Stimulated activated CD8-positive, alpha-beta memory T cell treated with anti-CD3 and anti-CD28 coated beads, Interleukin-7, amount 100 ng/mL, for 1 hour (primary cell): ENCODE data around the gene PRDX5.

ENCODE experiments used
- DNase-seq, 2 donors: peaks; one replicate each; pipeline ENCODE4 v3.0.0-alpha.2; 2020; ENCODE audit warnings: low read depth in 2 of 2

The PRDX5 gene

GRCh38 chr11:64347193-64347867 lies 29.4 kb downstream of the PRDX5 start:
- DNase-seq, result no peak

GRCh38 chr11:64348383-64349024 lies 30.6 kb downstream of the PRDX5 start:
- no peak for DNase-seq

- DNase-seq, result no peak
Measured at GRCh38 chr11:64349025-64349387, 31.1 kb downstream of the PRDX5 start.

DNA sequence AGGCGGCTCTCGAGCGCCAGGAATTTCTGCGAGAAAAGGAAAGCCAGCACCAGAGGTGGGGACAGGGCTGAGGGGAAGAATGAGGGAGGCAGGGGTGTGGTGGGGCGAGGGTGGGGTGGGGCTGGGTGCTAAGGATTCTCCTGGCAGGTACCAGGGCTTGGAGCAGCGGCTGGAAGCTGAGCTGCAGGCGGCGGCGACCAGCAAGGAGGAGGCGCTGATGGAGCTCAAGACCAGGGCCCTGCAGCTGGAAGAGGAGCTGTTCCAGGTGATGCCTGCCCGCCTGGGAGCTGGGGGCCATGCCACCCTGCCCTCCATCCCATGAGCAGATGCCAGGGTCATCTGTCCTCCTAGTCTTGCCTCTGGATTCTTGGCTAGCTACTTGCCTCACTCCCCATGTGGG lies 31.5 kb downstream of the PRDX5 start:
- no peak for DNase-seq

- DNase-seq, result no peak
Measured at GRCh38 chr11:64351136-64351631, 33.3 kb downstream of the PRDX5 start.

- no peak for DNase-seq
Measured at GRCh38 chr11:64352099-64352994, 34.4 kb downstream of the PRDX5 start.

DNA sequence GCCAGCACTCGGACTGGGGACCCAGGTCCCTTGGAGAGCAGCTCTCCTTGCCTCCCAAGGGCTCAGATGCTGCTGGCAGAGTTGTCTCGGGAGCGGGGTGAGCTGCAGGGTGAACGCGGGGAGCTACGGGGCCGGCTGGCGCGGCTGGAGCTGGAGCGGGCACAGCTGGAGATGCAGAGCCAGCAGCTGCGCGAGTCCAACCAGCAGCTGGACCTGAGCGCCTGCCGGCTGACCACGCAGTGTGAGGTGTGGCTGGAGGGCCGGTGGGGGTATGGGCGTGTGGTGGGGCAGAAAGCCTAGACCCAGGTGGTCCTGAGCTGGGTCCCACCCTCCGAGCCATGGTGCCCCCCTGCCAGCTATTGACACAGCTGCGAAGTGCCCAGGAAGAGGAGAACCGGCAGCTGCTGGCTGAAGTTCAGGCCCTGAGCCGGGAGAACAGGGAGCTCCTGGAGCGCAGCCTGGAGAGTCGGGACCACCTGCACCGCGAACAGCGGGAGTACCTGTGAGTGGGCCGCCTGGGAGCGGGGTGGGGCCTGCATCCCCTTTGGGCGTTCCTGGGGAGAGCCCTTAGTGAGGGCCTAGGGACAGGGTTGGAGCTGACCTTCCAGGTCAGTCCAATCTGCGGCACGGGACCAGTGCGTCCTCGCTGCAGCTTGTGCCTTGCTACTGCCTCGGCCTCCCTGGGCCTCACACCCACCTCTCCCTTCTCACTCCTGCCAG lies 35.2 kb downstream of the PRDX5 start:
- no peak for DNase-seq

GRCh38 chr11:64353715-64354506 lies 36.0 kb downstream of the PRDX5 start:
- no peak for DNase-seq

- DNase-seq, result no peak
Measured at GRCh38 chr11:64355078-64355940, 37.4 kb downstream of the PRDX5 start.

DNA sequence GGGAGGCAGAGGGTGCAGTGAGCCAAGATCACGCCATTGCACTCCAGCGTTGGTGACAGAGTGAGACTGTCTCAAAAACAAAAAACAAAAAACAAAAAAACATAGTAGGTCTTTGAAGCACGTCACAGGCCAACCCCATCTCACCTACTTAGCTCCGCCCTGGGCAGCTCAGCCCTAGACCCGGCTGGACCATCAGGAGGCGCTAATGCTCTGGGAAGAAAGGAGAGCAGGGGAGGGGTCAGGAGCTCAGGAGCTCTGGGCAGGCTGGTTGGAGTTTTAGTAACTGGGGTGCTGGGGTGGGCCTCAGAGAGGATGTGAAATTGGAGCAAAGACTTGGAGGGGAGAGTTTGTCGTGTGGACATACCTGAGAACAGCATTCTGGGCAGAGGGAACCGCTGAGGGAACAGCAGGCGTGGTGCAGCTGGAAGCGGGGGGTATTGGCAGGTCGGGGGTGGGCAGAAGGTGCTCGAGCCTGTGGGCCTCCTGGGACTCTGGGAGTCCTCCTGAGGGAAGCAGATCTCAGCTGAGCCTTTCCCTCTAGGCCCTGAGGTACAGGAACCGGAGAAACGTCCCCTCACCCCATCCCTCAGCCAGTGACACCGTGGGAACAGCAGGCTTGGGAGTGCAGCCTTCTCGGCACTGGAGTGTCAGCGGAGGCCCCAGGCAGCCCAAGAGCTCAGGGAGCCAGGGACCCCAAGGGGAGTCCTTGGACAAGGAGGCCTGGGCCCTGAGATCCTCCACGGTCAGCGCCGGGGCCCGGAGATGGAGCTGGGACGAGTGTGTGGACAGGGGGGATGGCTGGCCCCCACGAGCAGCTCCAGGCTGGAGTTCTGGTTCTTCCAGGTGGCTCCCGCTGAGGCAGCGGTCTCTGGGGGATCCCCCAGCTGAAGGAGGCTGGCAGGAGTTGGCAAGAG lies 38.8 kb downstream of the PRDX5 start:
- no peak for DNase-seq

DNA sequence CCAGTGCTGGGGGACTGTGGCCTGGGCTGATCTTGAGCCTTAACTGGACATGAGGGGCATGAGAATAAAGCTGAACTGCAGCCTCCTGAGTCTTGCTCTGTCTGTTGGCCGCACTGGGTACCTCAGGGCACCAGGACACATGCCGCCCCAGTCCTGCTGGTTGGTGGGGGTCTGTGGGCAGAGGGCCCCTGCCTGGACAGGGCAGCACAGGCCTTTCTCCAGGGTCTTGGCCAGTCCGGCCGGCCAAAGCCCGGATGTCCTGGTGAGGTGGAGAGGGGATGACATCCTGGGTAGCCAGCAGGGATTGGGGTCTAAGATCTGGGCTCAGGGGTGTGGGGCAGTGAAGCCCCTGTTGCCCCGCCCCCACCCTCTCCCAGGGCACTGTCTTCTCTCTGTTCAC lies 39.5 kb downstream of the PRDX5 start:
- DNase-seq, result no peak

GRCh38 chr11:64357904-64358535 lies 40.1 kb downstream of the PRDX5 start:
- DNase-seq, result no peak

GRCh38 chr11:64358536-64358906 lies 40.6 kb downstream of the PRDX5 start:
- no peak for DNase-seq

GRCh38 chr11:64358907-64359711 lies 41.2 kb downstream of the PRDX5 start, which contains the start of gene RPS6KA4:
TSS of gene RPS6KA4 (plus strand) at chr11:64359162. CDS start at chr11:64359236, 74 bp downstream.
- DNase-seq, result no peak

DNA sequence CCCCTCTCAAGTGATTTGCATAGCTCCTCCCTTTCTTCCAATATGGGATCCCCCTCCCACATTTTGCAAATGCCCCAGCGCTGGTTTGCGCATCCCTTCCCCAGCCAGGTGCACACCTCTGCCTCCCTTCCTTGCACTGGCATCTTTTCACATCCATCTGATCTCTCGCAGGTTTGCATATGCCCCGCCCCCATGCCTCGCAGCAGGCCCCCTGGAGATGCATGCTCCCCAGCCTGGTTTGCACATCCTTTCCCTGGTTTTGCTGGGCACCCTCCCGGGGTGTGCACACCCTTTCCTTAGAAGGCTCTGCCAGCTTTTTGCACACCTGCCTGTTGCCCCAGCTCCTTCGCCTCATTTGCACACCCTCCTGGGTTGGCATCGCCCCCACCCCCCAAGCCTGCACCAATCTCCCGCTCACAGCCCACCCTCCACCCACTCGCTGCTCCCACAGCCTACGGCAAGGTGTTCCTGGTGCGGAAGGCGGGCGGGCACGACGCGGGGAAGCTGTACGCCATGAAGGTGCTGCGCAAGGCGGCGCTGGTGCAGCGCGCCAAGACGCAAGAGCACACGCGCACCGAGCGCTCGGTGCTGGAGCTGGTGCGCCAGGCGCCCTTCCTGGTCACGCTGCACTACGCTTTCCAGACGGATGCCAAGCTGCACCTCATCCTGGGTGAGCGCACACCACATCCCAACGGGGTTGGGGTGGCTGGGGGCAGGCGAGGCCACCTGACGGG lies 42.0 kb downstream of the PRDX5 start:
- DNase-seq, result no peak

- no peak for DNase-seq
Measured at GRCh38 chr11:64360448-64360921, 42.6 kb downstream of the PRDX5 start.

DNA sequence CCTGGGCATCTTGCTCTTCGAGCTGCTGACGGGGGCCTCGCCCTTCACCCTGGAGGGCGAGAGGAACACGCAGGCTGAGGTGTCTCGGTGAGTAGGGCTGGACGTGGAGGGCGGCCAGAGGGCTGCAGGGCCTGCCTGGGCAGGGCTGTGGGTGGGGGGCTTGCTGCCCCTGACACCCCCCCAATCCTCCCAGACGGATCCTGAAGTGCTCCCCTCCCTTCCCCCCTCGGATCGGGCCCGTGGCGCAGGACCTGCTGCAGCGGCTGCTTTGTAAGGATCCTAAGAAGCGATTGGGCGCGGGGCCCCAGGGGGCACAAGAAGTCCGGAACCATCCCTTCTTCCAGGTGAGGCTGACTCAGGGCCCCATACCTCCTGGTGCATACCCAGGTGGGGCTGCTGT lies 43.7 kb downstream of the PRDX5 start:
- DNase-seq, result no peak
